A673 (cell line): ENCODE results near the gene PLCL1.

ENCODE experiments used
- CTCF ChIP-seq: fragments of 300-800, 200-600 bp; sonication (generic); conservative IDR thresholded peaks from 2 replicates; pipeline ENCODE4 v1.5.1; 2017; ENCODE audit warnings: low read depth, mild to moderate bottlenecking, antibody characterized with exemption, low read length, moderate library complexity, mixed read lengths
- EZH2 ChIP-seq: fragments of 200-600 bp; sonication (generic); IDR thresholded peaks from 2 replicates; pipeline ENCODE4 v1.6.1; 2017; ENCODE audit warnings: borderline replicate concordance, low read depth, mild to moderate bottlenecking, mixed read lengths, antibody characterized with exemption, low read length; ENCODE audit not compliant: poor library complexity, severe bottlenecking

- TF ChIP-seq CTCF (no peak), EZH2 (no peak)
Measured at GRCh38 chr2:197959383-197959782, 155.0 kb downstream of the PLCL1 start.
